Measurements from ENCODE around the gene ARHGAP31. TPM values are rescaled to one million over a fixed set of nuclear protein-coding genes. Genes with fewer than 3 reads are reported as not detected.

Gene ARHGAP31
- polyA plus RNA-seq, 1 donor from 2014 or later: not detected

DNA sequence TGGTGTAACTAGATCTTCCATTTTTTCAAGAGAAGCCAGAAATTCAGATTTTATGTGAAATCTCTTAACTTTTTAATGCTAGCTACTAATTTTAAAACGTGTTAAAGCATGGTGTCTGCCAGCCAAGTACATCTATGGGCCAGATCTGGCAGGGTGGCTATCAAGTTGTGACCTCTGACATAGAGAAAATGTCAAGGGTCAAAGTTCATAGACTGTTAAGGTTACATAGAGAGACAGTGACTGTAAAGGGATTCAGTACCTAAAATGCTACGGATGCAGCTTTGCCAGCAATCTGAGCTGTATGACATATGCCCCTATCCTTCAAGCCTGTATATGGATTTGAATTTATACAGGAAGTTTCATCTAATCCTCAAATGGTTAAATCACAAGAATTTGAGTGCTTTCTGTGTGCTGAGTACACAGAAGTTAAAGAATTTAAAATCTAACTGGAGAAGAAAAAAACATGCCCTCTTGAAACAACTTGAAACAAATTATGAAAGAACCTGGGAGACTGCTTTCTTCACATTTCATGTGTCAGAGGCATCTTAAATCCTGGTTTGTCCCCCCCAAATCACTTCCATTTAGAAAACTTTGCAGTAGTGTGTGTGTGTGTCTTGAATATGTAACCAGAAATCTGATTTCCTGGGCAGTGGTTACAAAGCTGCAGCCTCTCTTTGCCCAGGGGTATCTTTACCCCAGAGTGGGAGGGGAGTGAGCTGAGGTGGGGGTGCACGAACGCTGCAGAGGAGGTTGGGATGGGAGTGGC is 895 bp upstream of the ARHGAP31 start:
- H3K9ac ChIP-seq (ENCODE audit: low read length): peak overlapping the region; percentile 21
- H4K20me1 ChIP-seq (ENCODE audit: insufficient read depth): no peaks in the 10 kb centered on the region
- H3F3A ChIP-seq (ENCODE audit: insufficient read depth, low read length, poor library complexity, severe bottlenecking): no peaks in the 10 kb centered on the region
- peaks cover 42% of the 10 kb centered on the region for H3K27me3 ChIP-seq (ENCODE audit: insufficient read depth, low read depth, low read length)
- no peak for TF ChIP-seq TAF1 (IDR thresholded peaks at IDR 0.05; ENCODE audit: low read depth)
- TF ChIP-seq SMC3 (conservative IDR thresholded peaks at IDR 0.05; ENCODE audit: poor library complexity): no peak
- no peak for TF ChIP-seq RAD21 (conservative IDR thresholded peaks at IDR 0.05)
- no peak for TF ChIP-seq EZH2 (IDR thresholded peaks at IDR 0.05; ENCODE audit: borderline replicate concordance, insufficient read depth, low read length, poor library complexity, severe bottlenecking)
- TF ChIP-seq, protein P1, sequence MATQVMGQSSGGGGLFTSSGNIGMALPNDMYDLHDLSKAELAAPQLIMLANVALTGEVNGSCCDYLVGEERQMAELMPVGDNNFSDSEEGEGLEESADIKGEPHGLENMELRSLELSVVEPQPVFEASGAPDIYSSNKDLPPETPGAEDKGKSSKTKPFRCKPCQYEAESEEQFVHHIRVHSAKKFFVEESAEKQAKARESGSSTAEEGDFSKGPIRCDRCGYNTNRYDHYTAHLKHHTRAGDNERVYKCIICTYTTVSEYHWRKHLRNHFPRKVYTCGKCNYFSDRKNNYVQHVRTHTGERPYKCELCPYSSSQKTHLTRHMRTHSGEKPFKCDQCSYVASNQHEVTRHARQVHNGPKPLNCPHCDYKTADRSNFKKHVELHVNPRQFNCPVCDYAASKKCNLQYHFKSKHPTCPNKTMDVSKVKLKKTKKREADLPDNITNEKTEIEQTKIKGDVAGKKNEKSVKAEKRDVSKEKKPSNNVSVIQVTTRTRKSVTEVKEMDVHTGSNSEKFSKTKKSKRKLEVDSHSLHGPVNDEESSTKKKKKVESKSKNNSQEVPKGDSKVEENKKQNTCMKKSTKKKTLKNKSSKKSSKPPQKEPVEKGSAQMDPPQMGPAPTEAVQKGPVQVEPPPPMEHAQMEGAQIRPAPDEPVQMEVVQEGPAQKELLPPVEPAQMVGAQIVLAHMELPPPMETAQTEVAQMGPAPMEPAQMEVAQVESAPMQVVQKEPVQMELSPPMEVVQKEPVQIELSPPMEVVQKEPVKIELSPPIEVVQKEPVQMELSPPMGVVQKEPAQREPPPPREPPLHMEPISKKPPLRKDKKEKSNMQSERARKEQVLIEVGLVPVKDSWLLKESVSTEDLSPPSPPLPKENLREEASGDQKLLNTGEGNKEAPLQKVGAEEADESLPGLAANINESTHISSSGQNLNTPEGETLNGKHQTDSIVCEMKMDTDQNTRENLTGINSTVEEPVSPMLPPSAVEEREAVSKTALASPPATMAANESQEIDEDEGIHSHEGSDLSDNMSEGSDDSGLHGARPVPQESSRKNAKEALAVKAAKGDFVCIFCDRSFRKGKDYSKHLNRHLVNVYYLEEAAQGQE (IDR thresholded peaks at IDR 0.05; ENCODE audit: borderline replicate concordance): no peak
- no peak for TF ChIP-seq EP300 (conservative IDR thresholded peaks at IDR 0.05; ENCODE audit: poor library complexity, severe bottlenecking)
- TF ChIP-seq MXI1 (conservative IDR thresholded peaks at IDR 0.05; ENCODE audit: poor library complexity, severe bottlenecking): no peak
- peak overlapping the region; percentile 62 for H3K4me2 ChIP-seq (ENCODE audit: low read length)
- H3K36me3 ChIP-seq (ENCODE audit: insufficient read depth, low read length): no peaks in the 10 kb centered on the region
- H3K4me3 ChIP-seq (ENCODE audit: low read length): peak overlapping the region; percentile 68
- no peaks in the 10 kb centered on the region for H3K9me3 ChIP-seq (ENCODE audit: low read length)
- H3K9me2 ChIP-seq (ENCODE audit: insufficient read depth, low read length): no peaks in the 10 kb centered on the region
- no peak overlapping the region for H2AFZ ChIP-seq (ENCODE audit: low read depth, low read length)
- H3K27ac ChIP-seq (ENCODE audit: low read length): no peak overlapping the region
- H3K79me2 ChIP-seq (replicated peaks; ENCODE audit: insufficient read depth, low read length): no peaks in the 10 kb centered on the region

DNA sequence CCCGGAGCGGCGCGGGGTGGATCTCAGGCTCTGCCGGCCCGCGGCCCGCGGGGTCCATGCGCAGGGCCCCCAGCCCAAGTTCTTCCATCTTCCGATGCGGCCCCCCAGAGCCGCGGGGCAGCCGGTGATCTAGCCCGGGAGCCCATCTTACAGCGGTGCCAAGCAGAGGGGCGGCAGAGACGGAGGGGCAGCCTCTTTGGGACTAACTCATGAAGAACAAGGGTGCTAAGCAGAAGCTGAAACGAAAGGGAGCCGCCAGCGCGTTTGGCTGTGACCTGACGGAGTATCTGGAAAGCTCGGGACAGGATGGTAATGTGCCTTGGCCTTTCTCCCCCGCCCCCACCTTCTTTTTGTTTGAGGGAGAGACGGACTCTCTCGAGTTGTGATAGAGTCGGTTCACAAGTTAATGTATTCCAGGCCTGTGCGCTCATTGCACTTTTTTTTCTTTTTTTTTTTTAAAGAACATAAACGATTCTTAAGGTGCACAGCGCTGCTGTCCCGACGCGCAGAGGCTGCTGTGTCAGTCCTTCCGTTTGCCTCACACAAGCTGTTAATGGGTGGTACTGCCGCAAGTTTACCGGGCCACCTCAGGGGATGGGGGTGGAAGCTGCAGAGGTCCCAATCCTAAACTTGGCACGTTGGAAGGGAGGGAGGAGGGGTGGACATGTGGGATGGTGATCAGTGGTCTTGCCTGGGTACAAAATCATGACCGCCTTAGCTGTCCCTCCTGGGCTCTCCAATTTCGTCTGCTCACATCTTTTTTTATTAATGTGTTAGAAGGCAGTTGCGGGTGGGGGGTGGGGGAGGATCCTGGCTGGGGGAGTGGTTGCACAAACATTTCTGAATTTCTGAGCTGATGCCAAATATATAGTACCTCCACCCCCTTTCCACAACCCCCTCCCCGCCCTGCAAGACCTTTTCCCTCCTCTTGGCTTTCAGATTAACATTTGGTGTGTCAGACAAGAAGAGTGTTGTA is 801 bp downstream of the ARHGAP31 start:
- Histone ChIP-seq H3K9me3 (ENCODE audit: low read length) (no peaks in the 10 kb centered on the region), H2AFZ (ENCODE audit: low read depth, low read length) (no peak overlapping the region), H4K20me1 (ENCODE audit: insufficient read depth) (no peaks in the 10 kb centered on the region), H3K4me3 (ENCODE audit: low read length) (peak overlapping the region; percentile 68), H3K79me2 (replicated peaks; ENCODE audit: insufficient read depth, low read length) (no peaks in the 10 kb centered on the region), H3K27me3 (ENCODE audit: insufficient read depth, low read depth, low read length) (peaks cover 42% of the 10 kb centered on the region), H3K4me2 (ENCODE audit: low read length) (peak overlapping the region; percentile 32), H3K9ac (ENCODE audit: low read length) (peak overlapping the region; percentile 21), H3K36me3 (ENCODE audit: insufficient read depth, low read length) (no peaks in the 10 kb centered on the region), H3F3A (ENCODE audit: insufficient read depth, low read length, poor library complexity, severe bottlenecking) (no peaks in the 10 kb centered on the region), H3K27ac (ENCODE audit: low read length) (no peak overlapping the region), H3K9me2 (ENCODE audit: insufficient read depth, low read length) (no peaks in the 10 kb centered on the region)
- TF ChIP-seq MXI1 (conservative IDR thresholded peaks at IDR 0.05; ENCODE audit: poor library complexity, severe bottlenecking) (no peak), EP300 (conservative IDR thresholded peaks at IDR 0.05; ENCODE audit: poor library complexity, severe bottlenecking) (no peak)

Measured in neural cell (in vitro differentiated cells).